ENCODE measurements around the gene NLRP2B. TPM values are rescaled to one million over a fixed set of nuclear protein-coding genes. Genes with fewer than 3 reads are reported as not detected.

The NLRP2B gene
- total RNA-seq, 1 experiment from 2014 or later: not detected

DNA sequence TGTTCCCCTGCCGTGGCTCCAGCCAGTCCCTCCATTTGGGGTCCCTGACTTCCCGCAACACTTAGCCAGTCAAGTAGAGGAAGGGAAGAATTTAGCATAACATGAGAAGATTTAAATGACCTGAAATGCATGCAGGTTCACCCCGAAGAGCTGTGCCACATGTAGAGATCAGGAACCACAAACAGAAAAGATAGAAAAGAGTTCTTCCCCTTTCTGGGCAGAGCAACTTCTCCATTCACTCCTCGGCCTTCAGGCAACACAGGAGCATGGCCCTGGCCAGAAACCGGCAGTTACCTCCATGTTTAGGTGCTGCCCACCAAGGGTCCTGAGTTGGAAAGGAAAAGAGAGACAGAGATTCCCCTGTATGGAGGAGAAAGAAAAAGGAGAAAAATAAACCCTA, 5.2 kb downstream of the NLRP2B start:
- POLR2A ChIA-PET (ENCODE audit: unreplicated experiment): no interaction called here
- Histone ChIP-seq H2AFZ (no peak overlapping the region), H3K27me3 (ENCODE audit: insufficient read depth, low read depth) (peaks cover 13% of the 10 kb centered on the region; the same call in 1 of the 2 replicates), H4K20me1 (ENCODE audit: insufficient read depth) (no peaks in the 10 kb centered on the region), H3K9me2 (ENCODE audit: insufficient read depth) (no peaks in the 10 kb centered on the region), H3K27ac (no peak overlapping the region), H3K36me3 (ENCODE audit: low read depth) (no peaks in the 10 kb centered on the region), H3K4me1 (replicated peaks; ENCODE audit: insufficient read depth) (no peaks in the 10 kb centered on the region), H3K4me2 (no peak overlapping the region), H3K9me3 (ENCODE audit: insufficient read depth, low read depth) (no peaks in the 10 kb centered on the region), H3K4me3 (no peak overlapping the region), H3K79me2 (ENCODE audit: low read depth) (no peaks in the 10 kb centered on the region), H3F3A (ENCODE audit: insufficient read depth, low read depth) (no peaks in the 10 kb centered on the region)
- DNase-seq: no peak
- BruUV-seq (replicated peaks): no TSS peak
- no peak for TF ChIP-seq EZH2 (IDR thresholded peaks at IDR 0.05; ENCODE audit: low read depth)
- TF ChIP-seq, protein P1, sequence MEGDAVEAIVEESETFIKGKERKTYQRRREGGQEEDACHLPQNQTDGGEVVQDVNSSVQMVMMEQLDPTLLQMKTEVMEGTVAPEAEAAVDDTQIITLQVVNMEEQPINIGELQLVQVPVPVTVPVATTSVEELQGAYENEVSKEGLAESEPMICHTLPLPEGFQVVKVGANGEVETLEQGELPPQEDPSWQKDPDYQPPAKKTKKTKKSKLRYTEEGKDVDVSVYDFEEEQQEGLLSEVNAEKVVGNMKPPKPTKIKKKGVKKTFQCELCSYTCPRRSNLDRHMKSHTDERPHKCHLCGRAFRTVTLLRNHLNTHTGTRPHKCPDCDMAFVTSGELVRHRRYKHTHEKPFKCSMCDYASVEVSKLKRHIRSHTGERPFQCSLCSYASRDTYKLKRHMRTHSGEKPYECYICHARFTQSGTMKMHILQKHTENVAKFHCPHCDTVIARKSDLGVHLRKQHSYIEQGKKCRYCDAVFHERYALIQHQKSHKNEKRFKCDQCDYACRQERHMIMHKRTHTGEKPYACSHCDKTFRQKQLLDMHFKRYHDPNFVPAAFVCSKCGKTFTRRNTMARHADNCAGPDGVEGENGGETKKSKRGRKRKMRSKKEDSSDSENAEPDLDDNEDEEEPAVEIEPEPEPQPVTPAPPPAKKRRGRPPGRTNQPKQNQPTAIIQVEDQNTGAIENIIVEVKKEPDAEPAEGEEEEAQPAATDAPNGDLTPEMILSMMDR (conservative IDR thresholded peaks at IDR 0.05): no peak
- CTCF ChIA-PET: no interaction called here
- intact Hi-C loops (cut with micrococcal nuclease; ENCODE audit: unreplicated experiment): no loop called here

DNA sequence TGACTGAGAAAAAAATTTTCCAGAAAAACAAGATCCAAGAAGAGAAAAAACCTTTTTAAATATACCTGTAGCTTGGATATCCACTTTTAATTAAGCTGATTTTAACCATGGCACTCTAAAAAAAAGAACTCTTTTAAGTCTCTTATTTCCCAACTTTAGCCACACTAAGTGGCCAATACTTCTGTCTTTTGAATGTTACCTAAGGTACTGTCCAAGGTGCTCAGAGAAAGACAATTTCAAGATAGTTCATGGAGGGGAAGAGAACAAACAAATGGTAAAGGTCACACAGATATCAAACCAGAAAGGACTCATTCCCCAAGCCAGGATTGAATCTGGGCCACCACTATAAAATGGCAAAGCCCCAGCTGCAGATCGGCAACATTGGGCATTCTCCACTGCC, 10.1 kb downstream of the NLRP2B start:
- Histone ChIP-seq H3K4me2 (no peak overlapping the region), H3K27me3 (ENCODE audit: insufficient read depth, low read depth) (no peaks in the 10 kb centered on the region), H3K79me2 (ENCODE audit: low read depth) (no peaks in the 10 kb centered on the region), H3K4me1 (replicated peaks; ENCODE audit: insufficient read depth) (no peaks in the 10 kb centered on the region), H3K36me3 (ENCODE audit: low read depth) (no peaks in the 10 kb centered on the region), H3F3A (ENCODE audit: insufficient read depth, low read depth) (no peaks in the 10 kb centered on the region), H4K20me1 (ENCODE audit: insufficient read depth) (no peaks in the 10 kb centered on the region), H3K4me3 (no peak overlapping the region), H3K9me2 (ENCODE audit: insufficient read depth) (no peaks in the 10 kb centered on the region), H2AFZ (no peak overlapping the region), H3K27ac (no peak overlapping the region), H3K9me3 (ENCODE audit: insufficient read depth, low read depth) (no peaks in the 10 kb centered on the region)
- intact Hi-C loops (cut with micrococcal nuclease; ENCODE audit: unreplicated experiment): no loop called here
- TF ChIP-seq, protein P1 (conservative IDR thresholded peaks at IDR 0.05): no peak
- no peak for TF ChIP-seq EZH2 (IDR thresholded peaks at IDR 0.05; ENCODE audit: low read depth)
- ChIA-PET POLR2A (ENCODE audit: unreplicated experiment) (no interaction called here), CTCF (no interaction called here)
- no TSS peak for BruUV-seq (replicated peaks)
- DNase-seq: no peak

DNA sequence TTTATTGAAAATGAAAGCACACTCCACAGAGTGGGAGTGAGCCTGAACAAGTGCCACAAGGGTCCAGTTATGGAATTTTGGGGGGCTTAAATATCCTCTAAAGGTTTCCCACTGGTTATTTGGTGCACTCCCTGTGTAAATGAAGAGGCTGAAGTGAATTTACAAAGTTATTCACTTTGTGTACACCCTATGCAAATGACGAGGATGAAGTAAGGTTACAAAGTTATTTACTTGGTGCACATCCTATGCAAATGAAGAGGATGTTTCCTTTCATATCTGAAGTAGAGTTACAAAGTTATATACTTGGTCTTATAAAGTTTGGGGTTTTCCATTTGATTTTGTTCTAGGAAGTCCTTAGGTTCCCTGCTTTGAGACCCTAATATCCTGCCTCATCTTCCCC, 13.1 kb downstream of the NLRP2B start:
- intact Hi-C loops (cut with micrococcal nuclease; ENCODE audit: unreplicated experiment): no loop called here
- Histone ChIP-seq H2AFZ (no peak overlapping the region), H3K36me3 (ENCODE audit: low read depth) (no peaks in the 10 kb centered on the region), H3F3A (ENCODE audit: insufficient read depth, low read depth) (no peaks in the 10 kb centered on the region), H3K9me3 (ENCODE audit: insufficient read depth, low read depth) (no peaks in the 10 kb centered on the region), H4K20me1 (ENCODE audit: insufficient read depth) (no peaks in the 10 kb centered on the region), H3K27ac (no peak overlapping the region), H3K4me1 (replicated peaks; ENCODE audit: insufficient read depth) (no peaks in the 10 kb centered on the region), H3K9me2 (ENCODE audit: insufficient read depth) (no peaks in the 10 kb centered on the region), H3K4me2 (no peak overlapping the region), H3K79me2 (ENCODE audit: low read depth) (no peaks in the 10 kb centered on the region), H3K4me3 (no peak overlapping the region), H3K27me3 (ENCODE audit: insufficient read depth, low read depth) (no peaks in the 10 kb centered on the region)
- ChIA-PET POLR2A (ENCODE audit: unreplicated experiment) (no interaction called here), CTCF (no interaction called here)
- no peak for DNase-seq
- no TSS peak for BruUV-seq (replicated peaks)
- TF ChIP-seq, protein P1 (conservative IDR thresholded peaks at IDR 0.05): no peak
- TF ChIP-seq EZH2 (IDR thresholded peaks at IDR 0.05; ENCODE audit: low read depth): no peak

Data from PC-9 (cell line).